OCI-LY7 (cell line): ENCODE data around the gene BTNL3. TPM values are rescaled to one million over a fixed set of nuclear protein-coding genes. Genes with fewer than 3 reads are reported as not detected.

Source experiments
- Bru-seq: library from RNA; stranded (reverse); fragments of 400-500 nt; gene quantifications from one replicate; lab custom pipeline; 2021; lab: Mats Ljungman, UMichigan
- BruChase-seq, 2 experiments: library from RNA; stranded (reverse); fragments of 400-500 nt; gene quantifications; one replicate each; lab custom pipeline; 2021; lab: Mats Ljungman, UMichigan
- BruUV-seq: library from RNA; stranded (reverse); fragments of 400-500 nt; replicated peaks from 2 replicates; lab custom pipeline; 2021; lab: Mats Ljungman, UMichigan
- CTCF ChIA-PET: fragments of 300-600 bp; sonication (Branson Sonifier 250); formaldehyde crosslinking; loops from one replicate; lab custom pipeline; 2022; ENCODE audit warnings: antibody characterized with exemption; ENCODE audit not compliant: unreplicated experiment; lab: Charles Lee
- POLR2A ChIA-PET: fragments of 300-600 bp; sonication (Branson Sonifier 250); formaldehyde crosslinking; loops from one replicate; lab custom pipeline; 2022; ENCODE audit warnings: antibody characterized with exemption; lab: Charles Lee
- DNase-seq: peaks from one replicate; pipeline ENCODE4 v3.0.0-alpha.2; 2015; ENCODE audit warnings: low spot score
- H2AFZ ChIP-seq: fragments of 200-600 bp; sonication (generic), shearing (Covaris generic); 2 replicates; pipeline ENCODE4 v1.6.1; 2014; ENCODE audit warnings: mild to moderate bottlenecking, antibody characterized with exemption, low read length, moderate library complexity
- H3K27ac ChIP-seq: fragments of 200-600 bp; sonication (generic); 2 replicates; pipeline ENCODE4 v1.5.1; 2014; ENCODE audit warnings: mixed run types, low read depth, mild to moderate bottlenecking, moderate library complexity, low read length, inconsistent platforms; ENCODE audit not compliant: poor library complexity, severe bottlenecking
- H3K36me3 ChIP-seq: fragments of 200-600 bp; sonication (generic); 2 replicates; pipeline ENCODE4 v1.6.1; 2014; ENCODE audit warnings: mild to moderate bottlenecking, antibody characterized with exemption, low read length, moderate library complexity, mixed read lengths; ENCODE audit not compliant: insufficient read depth
- H3K4me1 ChIP-seq: fragments of 200-600 bp; sonication (generic); 2 replicates; pipeline ENCODE4 v1.5.1; 2014; ENCODE audit warnings: mild to moderate bottlenecking, low read length; ENCODE audit not compliant: insufficient read depth, poor library complexity, severe bottlenecking
- H3K4me2 ChIP-seq: fragments of 200-600 bp; sonication (generic); 2 replicates; pipeline ENCODE4 v1.6.1; 2014; ENCODE audit warnings: mild to moderate bottlenecking, low read length
- H3K4me3 ChIP-seq: fragments of 200-600 bp; sonication (generic); 2 replicates; pipeline ENCODE4 v1.5.1; 2014; ENCODE audit warnings: mild to moderate bottlenecking, low read depth, low read length; ENCODE audit not compliant: poor library complexity, severe bottlenecking
- H3K79me2 ChIP-seq: fragments of 200-600 bp; sonication (generic); 2 replicates; pipeline ENCODE4 v1.6.1; 2016; ENCODE audit warnings: low read depth, mild to moderate bottlenecking, low read length, moderate library complexity, mixed read lengths; ENCODE audit not compliant: insufficient read depth
- H3K9me2 ChIP-seq: fragments of 200-600 bp; sonication (generic); 2 replicates; pipeline ENCODE4 v1.6.1; 2016; ENCODE audit warnings: mild to moderate bottlenecking, low read length, mixed read lengths; ENCODE audit not compliant: insufficient read depth
- H3K9me3 ChIP-seq: fragments of 200-600 bp; sonication (generic); 2 replicates; pipeline ENCODE4 v1.6.1; 2014; ENCODE audit warnings: mild to moderate bottlenecking, mixed run types, low read length, mixed read lengths
- H4K20me1 ChIP-seq: fragments of 200-600 bp; sonication (generic); 2 replicates; pipeline ENCODE4 v1.6.1; 2014; ENCODE audit warnings: mild to moderate bottlenecking, antibody characterized with exemption, low read length, moderate library complexity, mixed read lengths; ENCODE audit not compliant: insufficient read depth
- EZH2phosphoT487 ChIP-seq: fragments of 200-600 bp; sonication (generic); IDR thresholded peaks from 2 replicates; pipeline ENCODE4 v1.6.1; 2018; ENCODE audit warnings: low read depth, borderline replicate concordance, mild to moderate bottlenecking, mixed run types, antibody characterized with exemption, low read length, moderate library complexity, mixed read lengths
- intact Hi-C: fragments of 100-400 bp; cut with micrococcal nuclease; formaldehyde crosslinking; loops from one replicate; pipeline ENCODE4 v1.10.0; 2022; ENCODE audit not compliant: unreplicated experiment
- long read RNA-seq: library from polyadenylated mRNA; stranded (forward); transcript quantifications from one replicate; pipeline ENCODE4 v2.0.0, GENCODE V29; 2022
- total RNA-seq, 2 experiments: library from RNA; depleted of rRNA in 1 of 2; stranded (reverse); fragments of >200 nt in 1 of 2; shearing (Covaris generic) in 1 of 2; gene quantifications; 2 replicates each; pipeline ENCODE4 v1.2.3, GENCODE V29; 2014 to 2022
- TF ChIP-seq, protein P1 (sequence below): fragments of 200-600 bp; sonication (generic); conservative IDR thresholded peaks from 2 replicates; pipeline ENCODE4 v1.5.1; 2014; ENCODE audit warnings: mild to moderate bottlenecking, antibody characterized with exemption, low read length, moderate library complexity, mixed read lengths

The BTNL3 gene, protein sequence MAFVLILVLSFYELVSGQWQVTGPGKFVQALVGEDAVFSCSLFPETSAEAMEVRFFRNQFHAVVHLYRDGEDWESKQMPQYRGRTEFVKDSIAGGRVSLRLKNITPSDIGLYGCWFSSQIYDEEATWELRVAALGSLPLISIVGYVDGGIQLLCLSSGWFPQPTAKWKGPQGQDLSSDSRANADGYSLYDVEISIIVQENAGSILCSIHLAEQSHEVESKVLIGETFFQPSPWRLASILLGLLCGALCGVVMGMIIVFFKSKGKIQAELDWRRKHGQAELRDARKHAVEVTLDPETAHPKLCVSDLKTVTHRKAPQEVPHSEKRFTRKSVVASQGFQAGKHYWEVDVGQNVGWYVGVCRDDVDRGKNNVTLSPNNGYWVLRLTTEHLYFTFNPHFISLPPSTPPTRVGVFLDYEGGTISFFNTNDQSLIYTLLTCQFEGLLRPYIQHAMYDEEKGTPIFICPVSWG
- total RNA-seq (2014; rRNA removed; shearing (Covaris generic)) (not detected in 2 replicates), total RNA-seq (2022) (not detected in 2 replicates), Bru-seq, nascent RNA (not detected), BruChase-seq, experiment 1, labeled RNA remaining after a 6-hour chase (percentile 4 among the genes with signal in this experiment), BruChase-seq, experiment 2, labeled RNA remaining after a 2-hour chase (not detected)
- long read RNA-seq, result 0 reads

DNA sequence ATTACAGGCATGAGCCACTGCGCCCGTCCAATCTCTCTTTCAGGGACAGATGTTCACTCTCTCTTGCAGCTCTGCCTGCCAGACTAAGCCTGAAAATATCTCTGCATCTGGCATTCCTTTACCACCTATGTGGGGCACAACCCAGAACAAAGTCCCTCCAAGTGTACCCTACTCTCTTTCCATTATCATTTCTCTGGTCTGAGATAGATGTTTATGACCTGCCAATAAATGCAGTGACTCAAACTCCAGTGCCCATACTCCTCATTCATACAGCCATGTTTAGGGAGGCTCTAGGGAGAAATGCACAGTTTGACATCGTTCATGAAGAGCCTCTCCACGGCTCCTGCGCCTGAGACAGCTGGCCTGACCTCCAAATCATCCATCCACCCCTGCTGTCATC, at the start of gene BTNL3:
BTNL3 (plus strand) TSS at position 255 of the 400 bp plus-strand sequence. CDS start 183 bp downstream, outside the sequence.
- POLR2A ChIA-PET, result no interaction called here
- no peaks in the 10 kb centered on the region for H3K36me3 ChIP-seq
- H3K4me1 ChIP-seq, result peaks cover 5% of the 10 kb centered on the region
- H4K20me1 ChIP-seq, result no peaks in the 10 kb centered on the region
- no peak within 1 kb of the TSS for H2AFZ ChIP-seq
- no peak within 1 kb of the TSS for H3K4me3 ChIP-seq
- intact Hi-C loops, result no loop called here
- no peaks in the 10 kb centered on the region for H3K9me2 ChIP-seq
- no peak for DNase-seq
- no peak within 1 kb of the TSS for H3K27ac ChIP-seq
- no peaks in the 10 kb centered on the region for H3K9me3 ChIP-seq
- H3K79me2 ChIP-seq, result no peaks in the 10 kb centered on the region
- BruUV-seq, result no TSS peak
- CTCF ChIA-PET, result no interaction called here
- no peak for TF ChIP-seq EZH2phosphoT487
- TF ChIP-seq, protein P1, sequence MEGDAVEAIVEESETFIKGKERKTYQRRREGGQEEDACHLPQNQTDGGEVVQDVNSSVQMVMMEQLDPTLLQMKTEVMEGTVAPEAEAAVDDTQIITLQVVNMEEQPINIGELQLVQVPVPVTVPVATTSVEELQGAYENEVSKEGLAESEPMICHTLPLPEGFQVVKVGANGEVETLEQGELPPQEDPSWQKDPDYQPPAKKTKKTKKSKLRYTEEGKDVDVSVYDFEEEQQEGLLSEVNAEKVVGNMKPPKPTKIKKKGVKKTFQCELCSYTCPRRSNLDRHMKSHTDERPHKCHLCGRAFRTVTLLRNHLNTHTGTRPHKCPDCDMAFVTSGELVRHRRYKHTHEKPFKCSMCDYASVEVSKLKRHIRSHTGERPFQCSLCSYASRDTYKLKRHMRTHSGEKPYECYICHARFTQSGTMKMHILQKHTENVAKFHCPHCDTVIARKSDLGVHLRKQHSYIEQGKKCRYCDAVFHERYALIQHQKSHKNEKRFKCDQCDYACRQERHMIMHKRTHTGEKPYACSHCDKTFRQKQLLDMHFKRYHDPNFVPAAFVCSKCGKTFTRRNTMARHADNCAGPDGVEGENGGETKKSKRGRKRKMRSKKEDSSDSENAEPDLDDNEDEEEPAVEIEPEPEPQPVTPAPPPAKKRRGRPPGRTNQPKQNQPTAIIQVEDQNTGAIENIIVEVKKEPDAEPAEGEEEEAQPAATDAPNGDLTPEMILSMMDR, result no peak
- H3K4me2 ChIP-seq, result no peak within 1 kb of the TSS

DNA sequence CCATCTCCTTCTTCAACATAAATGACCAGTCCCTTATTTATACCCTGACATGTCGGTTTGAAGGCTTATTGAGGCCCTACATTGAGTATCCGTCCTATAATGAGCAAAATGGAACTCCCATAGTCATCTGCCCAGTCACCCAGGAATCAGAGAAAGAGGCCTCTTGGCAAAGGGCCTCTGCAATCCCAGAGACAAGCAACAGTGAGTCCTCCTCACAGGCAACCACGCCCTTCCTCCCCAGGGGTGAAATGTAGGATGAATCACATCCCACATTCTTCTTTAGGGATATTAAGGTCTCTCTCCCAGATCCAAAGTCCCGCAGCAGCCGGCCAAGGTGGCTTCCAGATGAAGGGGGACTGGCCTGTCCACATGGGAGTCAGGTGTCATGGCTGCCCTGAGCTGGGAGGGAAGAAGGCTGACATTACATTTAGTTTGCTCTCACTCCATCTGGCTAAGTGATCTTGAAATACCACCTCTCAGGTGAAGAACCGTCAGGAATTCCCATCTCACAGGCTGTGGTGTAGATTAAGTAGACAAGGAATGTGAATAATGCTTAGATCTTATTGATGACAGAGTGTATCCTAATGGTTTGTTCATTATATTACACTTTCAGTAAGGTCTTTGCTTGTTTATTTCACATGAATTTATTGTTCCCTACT, 38.2 kb upstream of the BTNL3 start:
- no peak overlapping the region for H3K4me2 ChIP-seq
- no peaks in the 10 kb centered on the region for H3K4me1 ChIP-seq
- H3K36me3 ChIP-seq, result no peaks in the 10 kb centered on the region
- H2AFZ ChIP-seq, result no peak overlapping the region
- ChIA-PET CTCF (no interaction called here), POLR2A (no interaction called here)
- H3K27ac ChIP-seq, result no peak overlapping the region
- TF ChIP-seq, protein P1, result no peak
- no peak for TF ChIP-seq EZH2phosphoT487
- DNase-seq, result no peak
- no peaks in the 10 kb centered on the region for H3K9me2 ChIP-seq
- H3K79me2 ChIP-seq, result no peaks in the 10 kb centered on the region
- H3K9me3 ChIP-seq, result no peaks in the 10 kb centered on the region
- BruUV-seq, result no TSS peak
- H4K20me1 ChIP-seq, result no peaks in the 10 kb centered on the region
- H3K4me3 ChIP-seq, result no peak overlapping the region
- intact Hi-C loops, result no loop called here
